Natural killer cell (primary cell): ENCODE measurements around the gene ADAP1. TPM values are rescaled to one million over a fixed set of nuclear protein-coding genes. Genes with fewer than 3 reads are reported as not detected.
A peak's percentile ranks its signal among the peaks of the same experiment; 100 is the strongest.

Source experiments
- ATAC-seq, 3 donors: fragments of 150-1000 bp in 2 of 3; fragments of 200-7000 bp in 1 of 3; cut with Tn5 transposase; 1 replicate in 1 of 3; 2 replicates in 2 of 3; pipeline ENCODE4 v1.10.0; 2021; ENCODE audit warnings: mild to moderate bottlenecking in 2 of 3, moderate library complexity in 2 of 3
- DNase-seq, 2 donors: peaks; one replicate each; pipeline versions ENCODE4 v3.0.0 to v3.0.0-alpha.2; 2013 to 2021; ENCODE audit warnings: mixed read lengths in 1 of 2
- H3K27ac ChIP-seq: one replicate; pipeline ENCODE4 v1.5.1; 2013; ENCODE audit warnings: mild to moderate bottlenecking, low read length
- H3K27me3 ChIP-seq: one replicate; pipeline ENCODE4 v1.6.1; 2013; ENCODE audit warnings: low read length; ENCODE audit not compliant: control insufficient read depth, insufficient read depth
- H3K36me3 ChIP-seq: one replicate; pipeline ENCODE4 v1.6.1; 2013; ENCODE audit warnings: low read length; ENCODE audit not compliant: control insufficient read depth, insufficient read depth
- H3K4me1 ChIP-seq: one replicate; pipeline ENCODE4 v1.6.1; 2013; ENCODE audit warnings: low read length; ENCODE audit not compliant: control insufficient read depth, insufficient read depth
- H3K4me3 ChIP-seq: one replicate; pipeline ENCODE4 v1.5.1; 2013; ENCODE audit warnings: low read length
- H3K9me3 ChIP-seq: one replicate; pipeline ENCODE4 v1.6.1; 2013; ENCODE audit warnings: low read length; ENCODE audit not compliant: control insufficient read depth, insufficient read depth
- H3K27ac Mint-ChIP-seq, 2 donors: one replicate each; pipeline ENCODE4 v1.8.0; 2022; ENCODE audit warnings: mild to moderate bottlenecking in 2 of 2, mixed read lengths in 2 of 2, moderate library complexity in 1 of 2
- H3K27me3 Mint-ChIP-seq, 2 donors: one replicate each; pipeline ENCODE4 v1.8.0; 2022; ENCODE audit warnings: low read depth in 2 of 2, mixed read lengths in 2 of 2
- H3K36me3 Mint-ChIP-seq: one replicate; pipeline ENCODE4 v1.8.0; 2022; ENCODE audit warnings: mixed read lengths
- H3K4me1 Mint-ChIP-seq, 2 donors: one replicate each; pipeline ENCODE4 v1.8.0; 2022; ENCODE audit warnings: mixed read lengths in 2 of 2
- H3K4me3 Mint-ChIP-seq: one replicate; pipeline ENCODE4 v1.8.0; 2022; ENCODE audit warnings: mild to moderate bottlenecking, moderate library complexity, mixed read lengths
- H3K9me3 Mint-ChIP-seq, 2 donors: one replicate each; pipeline ENCODE4 v1.8.0; 2022; ENCODE audit warnings: mixed read lengths in 2 of 2
- WGBS: methylation state at CpG from one replicate; pipeline ENCODE4 v1.1.7; 2013; ENCODE audit warnings: missing lambda C conversion rate; ENCODE audit not compliant: insufficient coverage; 5-methylcytosine and 5-hydroxymethylcytosine counted together
- intact Hi-C: fragments of 100-400 bp; cut with micrococcal nuclease; formaldehyde crosslinking; loops from one replicate; pipeline ENCODE4 v1.14.2; 2022
- total RNA-seq, 4 donors: library from RNA; stranded (reverse); fragments of 120-200 nt in 1 of 4; gene quantifications; one replicate each; pipeline versions ENCODE4 v1.2.3 to v1.2.4, GENCODE V29; 2013 to 2022
- TF ChIP-seq, protein P1 (sequence below): fragments of 200-600 bp; IDR thresholded peaks from one replicate; pipeline ENCODE4 v1.8.0; 2022; ENCODE audit warnings: antibody characterized with exemption

Gene ADAP1
- total RNA-seq, 3 donors from 2014 or later (not counting 1 experiment from before 2014, with no cell fraction given) = 87.2 to 117 (median 89.2) TPM

DNA sequence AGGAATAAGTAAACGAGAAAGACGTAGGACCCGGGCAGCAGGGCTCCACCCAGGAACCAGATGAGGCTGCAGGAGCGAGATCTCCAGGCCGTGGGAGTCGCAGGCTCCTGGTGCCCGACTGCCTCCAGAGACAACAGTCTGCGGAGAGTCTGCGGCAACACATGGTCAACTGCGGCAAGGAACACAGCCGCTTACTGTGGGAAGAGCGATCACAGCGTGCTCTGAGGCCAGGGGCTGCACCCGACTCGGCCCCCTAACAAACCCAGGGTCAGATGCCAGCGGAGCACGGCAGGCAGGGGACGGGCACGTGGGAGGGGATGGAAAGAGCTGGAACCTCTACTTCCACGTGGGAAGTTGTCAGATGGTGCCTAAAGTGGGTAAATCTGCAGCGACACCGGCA, 51.5 kb downstream of the ADAP1 start:
- ATAC-seq = no peak
- H3K4me1 Mint-ChIP-seq = peaks cover 0 to 22% of the 10 kb centered on the region in 2 donors
- H3K27me3 Mint-ChIP-seq = no peaks in the 10 kb centered on the region
- Histone ChIP-seq H3K9me3 (no peaks in the 10 kb centered on the region), H3K27ac (no peak overlapping the region), H3K4me3 (no peak overlapping the region), H3K36me3 (peaks cover 18% of the 10 kb centered on the region), H3K4me1 (peaks cover 9% of the 10 kb centered on the region), H3K27me3 (no peaks in the 10 kb centered on the region)
- TF ChIP-seq, protein P1, sequence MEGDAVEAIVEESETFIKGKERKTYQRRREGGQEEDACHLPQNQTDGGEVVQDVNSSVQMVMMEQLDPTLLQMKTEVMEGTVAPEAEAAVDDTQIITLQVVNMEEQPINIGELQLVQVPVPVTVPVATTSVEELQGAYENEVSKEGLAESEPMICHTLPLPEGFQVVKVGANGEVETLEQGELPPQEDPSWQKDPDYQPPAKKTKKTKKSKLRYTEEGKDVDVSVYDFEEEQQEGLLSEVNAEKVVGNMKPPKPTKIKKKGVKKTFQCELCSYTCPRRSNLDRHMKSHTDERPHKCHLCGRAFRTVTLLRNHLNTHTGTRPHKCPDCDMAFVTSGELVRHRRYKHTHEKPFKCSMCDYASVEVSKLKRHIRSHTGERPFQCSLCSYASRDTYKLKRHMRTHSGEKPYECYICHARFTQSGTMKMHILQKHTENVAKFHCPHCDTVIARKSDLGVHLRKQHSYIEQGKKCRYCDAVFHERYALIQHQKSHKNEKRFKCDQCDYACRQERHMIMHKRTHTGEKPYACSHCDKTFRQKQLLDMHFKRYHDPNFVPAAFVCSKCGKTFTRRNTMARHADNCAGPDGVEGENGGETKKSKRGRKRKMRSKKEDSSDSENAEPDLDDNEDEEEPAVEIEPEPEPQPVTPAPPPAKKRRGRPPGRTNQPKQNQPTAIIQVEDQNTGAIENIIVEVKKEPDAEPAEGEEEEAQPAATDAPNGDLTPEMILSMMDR = no peak
- H3K9me3 Mint-ChIP-seq = no peaks in the 10 kb centered on the region
- H3K27ac Mint-ChIP-seq = no peak overlapping the region
- no peak overlapping the region for H3K4me3 Mint-ChIP-seq
- no peaks in the 10 kb centered on the region for H3K36me3 Mint-ChIP-seq
- intact Hi-C loops = no loop called here
- no peak for DNase-seq
- 94% methylated on average over 22 of the region's 22 CpGs for WGBS

DNA sequence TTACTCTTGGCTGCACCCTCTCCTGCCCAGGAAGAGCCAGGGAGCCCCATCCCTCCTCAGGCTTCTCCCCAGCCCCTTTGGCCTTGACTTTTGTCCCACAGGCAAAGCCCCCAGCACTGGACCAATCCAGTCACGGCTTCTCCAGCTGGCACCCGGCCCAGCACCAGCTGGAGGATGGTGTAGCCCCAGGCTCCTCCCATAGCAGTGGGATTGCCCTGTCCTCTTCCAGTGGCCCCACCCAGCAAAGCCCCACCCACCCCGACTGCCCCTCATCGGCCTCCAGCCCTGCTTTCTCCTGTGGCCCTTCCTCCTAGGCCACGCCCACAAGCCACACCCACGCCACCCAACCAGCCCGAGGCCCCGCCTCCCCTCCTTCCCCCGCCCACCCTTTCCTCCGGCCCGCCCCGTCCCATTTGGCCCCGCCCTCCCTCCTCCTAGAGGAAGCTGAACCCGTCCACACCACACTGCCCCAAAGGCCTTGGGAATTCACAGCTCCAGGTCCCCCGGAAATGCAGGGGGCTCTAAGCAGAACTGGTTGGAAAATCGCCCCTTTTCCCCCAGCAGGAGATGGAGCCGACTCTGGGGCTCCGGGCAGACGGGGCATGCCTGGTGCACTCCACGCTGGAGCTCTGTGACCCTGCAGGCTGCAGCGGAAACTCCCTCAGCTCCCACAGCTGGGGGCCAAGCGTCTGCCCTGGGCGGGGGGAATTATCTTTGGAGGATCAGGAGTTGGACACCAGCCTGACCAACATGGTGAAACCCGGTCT, 52.9 kb downstream of the ADAP1 start:
- intact Hi-C loops = no loop called here
- TF ChIP-seq, protein P1 = no peak
- Histone ChIP-seq H3K36me3 (peaks cover 26% of the 10 kb centered on the region), H3K27ac (no peak overlapping the region), H3K9me3 (no peaks in the 10 kb centered on the region), H3K4me3 (no peak overlapping the region), H3K4me1 (peaks cover 6% of the 10 kb centered on the region), H3K27me3 (no peaks in the 10 kb centered on the region)
- Mint-ChIP-seq H3K36me3 (no peaks in the 10 kb centered on the region), H3K9me3 (no peaks in the 10 kb centered on the region), H3K27ac (no peak overlapping the region), H3K27me3 (no peaks in the 10 kb centered on the region), H3K4me3 (no peak overlapping the region), H3K4me1 (peaks cover 0 to 17% of the 10 kb centered on the region in 2 donors)
- peak in 1 of 2 donors; percentile 62 for DNase-seq
- ATAC-seq = peak in 2 of 3 donors; percentile 25 to 65
- WGBS = 49% methylated on average over 20 of the region's 24 CpGs

DNA sequence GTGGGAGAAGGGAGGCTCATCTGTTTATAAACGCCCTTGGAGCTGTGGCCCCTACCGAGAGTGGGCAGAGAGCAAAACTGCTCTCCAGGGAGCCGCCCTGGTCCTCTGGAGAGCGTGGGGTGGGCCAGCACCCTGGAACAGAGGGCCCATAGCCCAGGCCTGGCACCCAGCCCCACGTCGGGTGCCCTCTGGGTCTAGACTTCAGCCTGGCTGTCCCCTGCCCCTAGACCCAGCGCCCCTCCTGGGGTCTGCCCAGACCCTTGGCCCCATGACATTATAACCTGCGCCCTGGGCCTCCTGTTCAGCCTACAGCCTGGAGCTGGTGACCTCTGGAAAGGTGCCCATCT, 53.5 kb downstream of the ADAP1 start:
- Histone ChIP-seq H3K4me1 (peaks cover 6% of the 10 kb centered on the region), H3K4me3 (no peak overlapping the region)
- H3K4me3 Mint-ChIP-seq = no peak overlapping the region

More for the DNA sequence above, 53.5 kb downstream of the ADAP1 start:
- peaks cover 0 to 16% of the 10 kb centered on the region in 2 donors for H3K4me1 Mint-ChIP-seq
- no peaks in the 10 kb centered on the region for H3K9me3 ChIP-seq
- DNase-seq (no peak), ATAC-seq (no peak)
- peaks cover 30% of the 10 kb centered on the region for H3K36me3 ChIP-seq
- no peaks in the 10 kb centered on the region for H3K27me3 Mint-ChIP-seq
- peaks cover 4% of the 10 kb centered on the region for H3K36me3 Mint-ChIP-seq
- intact Hi-C loops = no loop called here
- H3K9me3 Mint-ChIP-seq = no peaks in the 10 kb centered on the region
- WGBS = 92% methylated on average over 8 of the region's 8 CpGs
- no peak overlapping the region for H3K27ac ChIP-seq
- no peak overlapping the region for H3K27ac Mint-ChIP-seq
- no peaks in the 10 kb centered on the region for H3K27me3 ChIP-seq
- TF ChIP-seq, protein P1 = no peak
